Measurements from ENCODE around the gene SOAT2.
A peak's percentile ranks its signal among the peaks of the same experiment; 100 is the strongest.

Gene SOAT2, protein sequence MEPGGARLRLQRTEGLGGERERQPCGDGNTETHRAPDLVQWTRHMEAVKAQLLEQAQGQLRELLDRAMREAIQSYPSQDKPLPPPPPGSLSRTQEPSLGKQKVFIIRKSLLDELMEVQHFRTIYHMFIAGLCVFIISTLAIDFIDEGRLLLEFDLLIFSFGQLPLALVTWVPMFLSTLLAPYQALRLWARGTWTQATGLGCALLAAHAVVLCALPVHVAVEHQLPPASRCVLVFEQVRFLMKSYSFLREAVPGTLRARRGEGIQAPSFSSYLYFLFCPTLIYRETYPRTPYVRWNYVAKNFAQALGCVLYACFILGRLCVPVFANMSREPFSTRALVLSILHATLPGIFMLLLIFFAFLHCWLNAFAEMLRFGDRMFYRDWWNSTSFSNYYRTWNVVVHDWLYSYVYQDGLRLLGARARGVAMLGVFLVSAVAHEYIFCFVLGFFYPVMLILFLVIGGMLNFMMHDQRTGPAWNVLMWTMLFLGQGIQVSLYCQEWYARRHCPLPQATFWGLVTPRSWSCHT

GRCh38 chr12:53102883-53103807 lies at the start of gene SOAT2:
TSS of gene SOAT2 (plus strand) at chr12:53103486. CDS start at chr12:53103578, 92 bp downstream.
- peak; percentile 51 for DNase-seq

DNA sequence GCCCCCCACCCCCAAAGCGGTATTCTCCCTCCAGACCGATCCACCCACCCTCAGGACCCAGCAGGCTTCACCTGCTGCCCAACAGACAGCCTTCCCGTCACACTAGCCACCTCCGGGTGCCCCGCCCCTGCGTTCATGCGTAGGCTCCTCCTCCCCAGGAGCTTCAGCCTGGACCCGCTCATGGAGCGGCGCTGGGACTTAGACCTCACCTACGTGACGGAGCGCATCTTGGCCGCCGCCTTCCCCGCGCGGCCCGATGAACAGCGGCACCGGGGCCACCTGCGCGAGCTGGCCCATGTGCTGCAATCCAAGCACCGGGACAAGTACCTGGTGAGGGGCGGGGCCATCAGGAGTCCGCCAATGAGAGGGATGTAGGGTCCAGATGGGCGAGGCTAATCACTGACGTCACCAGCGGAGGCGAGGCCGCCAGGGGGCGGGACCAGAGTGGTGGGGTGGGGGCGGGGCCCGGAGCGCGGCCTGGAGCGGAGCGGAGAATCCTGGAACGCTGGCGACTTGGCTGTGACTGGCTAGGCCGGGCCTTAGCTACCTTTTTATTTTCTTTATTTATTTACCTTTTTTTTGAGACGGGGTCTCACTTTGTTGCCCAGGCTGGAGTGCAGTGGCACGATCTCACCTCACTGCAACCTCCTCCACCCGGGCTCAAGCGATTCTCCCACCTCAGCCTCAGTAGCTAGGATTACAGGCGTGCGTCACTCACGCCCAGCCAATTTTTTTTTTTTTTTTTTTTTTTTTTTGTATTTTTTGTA lies 49.0 kb upstream of the SOAT2 start:
- DNase-seq = peak; percentile 94

GRCh38 chr12:53055471-53056266 lies 47.6 kb upstream of the SOAT2 start:
- no peak for DNase-seq

GRCh38 chr12:53056296-53056695 lies 47.0 kb upstream of the SOAT2 start:
- peak; percentile 12 for DNase-seq

GRCh38 chr12:53056901-53057300 lies 46.4 kb upstream of the SOAT2 start:
- DNase-seq = no peak

DNA sequence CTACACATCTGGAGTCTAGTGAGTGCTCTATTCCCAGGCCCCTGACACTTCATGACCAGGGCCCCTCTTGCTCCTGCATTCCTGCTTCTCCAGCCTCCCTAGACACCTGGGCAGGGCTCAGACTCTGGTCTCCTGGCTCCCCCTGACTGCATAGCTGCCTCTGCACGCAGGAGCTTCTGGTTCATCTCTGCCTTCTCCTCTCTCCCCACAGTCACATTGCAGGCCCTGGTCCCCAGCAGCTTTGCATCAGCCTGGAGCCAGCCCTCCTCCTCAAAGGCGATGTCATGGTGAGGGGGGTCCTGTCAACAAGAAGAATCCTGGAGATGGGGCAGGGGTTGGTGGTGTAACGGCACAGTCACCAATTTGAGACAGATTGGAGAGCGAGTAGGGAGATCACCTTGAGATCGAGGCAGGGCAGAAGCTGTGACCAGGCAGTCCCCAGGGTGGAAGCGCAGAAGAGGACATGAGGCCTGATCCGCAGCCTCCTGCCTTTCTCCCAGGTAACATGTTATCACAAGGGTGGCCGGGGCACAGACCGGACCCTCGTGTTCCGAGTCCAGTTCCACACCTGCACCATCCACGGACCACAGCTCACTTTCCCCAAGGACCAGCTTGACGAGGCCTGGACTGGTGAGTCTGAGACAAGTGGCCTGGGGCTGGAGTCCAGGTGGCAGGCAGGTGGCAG lies 45.3 kb upstream of the SOAT2 start:
- no peak for DNase-seq

DNA sequence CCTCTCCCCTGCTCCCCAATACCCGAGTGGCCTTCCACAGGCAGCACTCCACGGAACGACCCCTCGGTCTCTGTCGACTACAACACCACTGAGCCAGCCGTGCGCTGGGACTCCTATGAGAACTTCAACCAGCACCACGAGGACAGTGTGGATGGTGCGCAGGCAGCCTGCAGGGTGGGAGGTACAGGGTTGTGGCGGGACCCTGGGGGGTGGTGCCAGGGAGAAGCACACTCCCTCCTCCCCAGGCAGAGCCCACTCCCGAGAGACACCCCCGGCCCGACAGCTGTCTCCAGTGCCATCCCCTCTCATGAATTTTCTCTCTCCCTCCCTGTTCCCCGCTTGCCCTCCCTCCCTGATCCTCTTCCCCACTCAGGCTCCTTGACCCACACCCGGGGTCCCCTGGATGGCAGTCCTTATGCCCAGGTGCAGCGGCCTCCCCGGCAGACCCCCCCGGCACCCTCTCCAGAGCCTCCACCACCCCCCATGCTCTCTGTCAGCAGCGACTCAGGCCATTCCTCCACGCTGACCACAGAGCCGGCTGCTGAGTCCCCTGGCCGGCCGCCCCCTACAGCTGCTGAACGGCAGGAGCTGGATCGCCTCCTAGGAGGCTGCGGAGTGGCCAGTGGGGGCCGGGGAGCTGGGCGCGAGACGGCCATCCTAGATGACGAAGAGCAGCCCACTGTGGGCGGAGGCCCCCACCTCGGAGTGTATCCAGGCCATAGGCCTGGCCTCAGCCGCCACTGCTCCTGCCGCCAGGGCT lies 44.4 kb upstream of the SOAT2 start:
- DNase-seq = no peak

DNA sequence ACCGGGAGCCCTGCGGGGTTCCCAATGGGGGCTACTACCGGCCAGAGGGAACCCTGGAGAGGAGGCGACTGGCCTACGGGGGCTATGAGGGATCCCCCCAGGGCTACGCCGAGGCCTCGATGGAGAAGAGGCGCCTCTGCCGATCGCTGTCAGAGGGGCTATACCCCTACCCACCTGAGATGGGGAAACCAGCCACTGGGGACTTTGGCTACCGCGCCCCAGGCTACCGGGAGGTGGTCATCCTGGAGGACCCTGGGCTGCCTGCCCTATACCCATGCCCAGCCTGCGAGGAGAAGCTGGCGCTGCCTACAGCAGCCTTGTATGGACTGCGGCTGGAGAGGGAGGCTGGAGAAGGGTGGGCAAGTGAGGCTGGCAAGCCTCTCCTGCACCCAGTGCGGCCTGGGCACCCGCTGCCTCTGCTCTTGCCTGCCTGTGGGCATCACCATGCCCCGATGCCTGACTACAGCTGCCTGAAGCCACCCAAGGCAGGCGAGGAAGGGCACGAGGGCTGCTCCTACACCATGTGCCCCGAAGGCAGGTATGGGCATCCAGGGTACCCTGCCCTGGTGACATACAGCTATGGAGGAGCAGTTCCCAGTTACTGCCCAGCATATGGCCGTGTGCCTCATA lies 43.7 kb upstream of the SOAT2 start:
- DNase-seq = no peak

GRCh38 chr12:53060064-53060720 lies 43.1 kb upstream of the SOAT2 start:
- DNase-seq = peak; percentile 15

- peak; percentile 19 for DNase-seq
These were observed 42.5 kb upstream of the SOAT2 start for GRCh38 chr12:53060721-53061276.

DNA sequence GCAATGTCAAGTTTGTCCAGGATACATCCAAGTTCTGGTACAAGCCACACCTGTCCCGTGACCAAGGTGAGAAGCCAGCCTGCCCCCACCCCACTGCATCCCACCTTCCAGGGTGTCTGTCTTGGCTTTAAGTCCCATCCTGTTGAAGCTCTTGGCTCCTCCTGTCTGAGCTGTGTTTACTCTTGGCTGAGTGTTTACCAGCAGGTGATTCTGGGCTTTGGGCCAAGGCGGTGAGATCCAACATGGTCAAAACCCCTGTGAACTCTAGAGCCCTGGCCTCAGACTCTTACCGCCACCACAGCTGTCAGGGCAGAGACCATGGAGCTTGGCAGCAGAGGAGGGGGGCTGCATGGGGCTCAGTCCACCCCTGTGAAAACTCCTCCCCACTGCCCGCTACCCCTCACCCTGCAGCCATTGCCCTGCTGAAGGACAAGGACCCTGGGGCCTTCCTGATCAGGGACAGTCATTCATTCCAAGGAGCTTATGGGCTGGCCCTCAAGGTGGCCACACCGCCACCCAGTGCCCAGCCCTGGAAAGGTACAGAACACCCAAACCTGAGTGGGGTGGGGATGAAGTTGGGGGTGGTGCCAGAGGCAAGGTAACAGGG lies 41.8 kb upstream of the SOAT2 start:
- peak; percentile 25 for DNase-seq

DNA sequence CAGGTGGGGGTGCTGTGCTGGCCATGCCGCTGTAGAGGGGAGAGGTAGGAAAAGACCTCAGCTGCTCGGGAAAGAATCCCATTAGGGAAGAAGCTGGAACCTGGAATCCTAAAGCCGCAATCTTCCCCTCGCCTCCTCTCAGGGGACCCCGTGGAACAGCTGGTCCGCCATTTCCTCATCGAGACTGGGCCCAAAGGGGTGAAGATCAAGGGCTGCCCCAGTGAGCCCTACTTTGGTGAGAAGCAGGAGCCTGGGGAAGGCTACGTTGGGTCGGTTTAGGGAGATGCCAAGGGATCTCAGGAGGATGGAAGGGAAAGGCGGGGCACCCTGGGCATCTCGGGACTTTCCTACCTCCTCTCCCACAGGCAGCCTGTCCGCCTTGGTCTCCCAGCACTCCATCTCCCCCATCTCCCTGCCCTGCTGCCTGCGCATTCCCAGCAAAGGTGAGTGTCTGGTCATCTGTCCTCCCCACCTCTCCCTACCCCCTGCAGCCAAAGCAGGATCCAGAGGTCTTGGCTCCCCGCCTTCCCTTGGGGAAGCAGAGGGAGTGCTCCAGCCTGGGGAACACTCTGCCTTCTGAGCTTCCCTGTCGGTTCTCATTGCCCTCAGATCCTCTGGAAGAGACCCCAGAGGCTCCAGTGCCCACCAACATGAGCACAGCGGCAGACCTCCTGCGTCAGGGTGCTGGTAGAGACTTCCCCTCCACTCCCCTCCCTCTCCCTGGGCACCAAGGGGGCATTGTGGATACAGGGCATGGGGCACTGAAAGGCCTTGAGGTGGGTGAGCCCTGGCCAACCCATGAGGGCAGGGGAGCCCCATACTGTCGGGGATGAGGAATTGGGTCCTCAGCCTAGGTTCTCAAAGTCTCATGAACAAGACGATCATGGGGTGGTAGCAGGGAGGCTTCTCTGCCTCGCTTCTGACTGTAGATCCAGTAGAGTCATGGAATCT lies 41.0 kb upstream of the SOAT2 start:
- DNase-seq = peak; percentile 18

DNA sequence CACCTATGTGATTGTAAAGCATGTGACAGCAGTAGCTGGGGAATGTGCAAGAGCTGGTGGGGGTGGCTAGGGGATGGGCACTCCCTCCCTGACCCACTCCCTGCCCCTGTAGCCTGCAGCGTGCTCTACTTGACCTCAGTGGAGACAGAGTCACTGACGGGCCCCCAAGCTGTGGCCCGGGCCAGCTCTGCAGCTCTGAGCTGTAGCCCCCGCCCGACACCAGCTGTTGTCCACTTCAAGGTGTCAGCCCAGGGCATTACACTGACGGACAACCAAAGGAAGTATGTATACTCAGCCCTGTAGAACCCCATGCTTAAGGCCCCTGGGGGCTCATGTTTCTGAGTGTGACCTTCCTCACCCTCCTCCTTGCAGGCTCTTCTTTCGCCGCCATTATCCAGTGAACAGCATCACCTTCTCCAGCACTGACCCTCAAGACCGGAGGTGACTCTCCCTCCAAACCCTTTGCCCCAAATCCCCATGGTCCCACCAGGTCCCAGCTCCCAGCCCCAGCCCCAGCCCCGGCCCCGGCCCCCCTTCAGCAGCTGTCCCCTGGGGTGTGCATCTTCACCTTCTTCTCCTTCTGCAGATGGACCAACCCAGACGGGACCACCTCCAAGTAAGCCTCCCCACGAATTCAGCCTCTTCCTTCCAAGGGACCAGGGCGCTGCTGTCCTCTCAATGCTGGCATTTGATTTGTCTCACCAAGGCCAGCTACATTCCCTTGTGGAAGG lies 40.1 kb upstream of the SOAT2 start:
- DNase-seq = peak; percentile 13

GRCh38 chr12:53063708-53064612 lies 39.3 kb upstream of the SOAT2 start:
- peak; percentile 15 for DNase-seq

DNA sequence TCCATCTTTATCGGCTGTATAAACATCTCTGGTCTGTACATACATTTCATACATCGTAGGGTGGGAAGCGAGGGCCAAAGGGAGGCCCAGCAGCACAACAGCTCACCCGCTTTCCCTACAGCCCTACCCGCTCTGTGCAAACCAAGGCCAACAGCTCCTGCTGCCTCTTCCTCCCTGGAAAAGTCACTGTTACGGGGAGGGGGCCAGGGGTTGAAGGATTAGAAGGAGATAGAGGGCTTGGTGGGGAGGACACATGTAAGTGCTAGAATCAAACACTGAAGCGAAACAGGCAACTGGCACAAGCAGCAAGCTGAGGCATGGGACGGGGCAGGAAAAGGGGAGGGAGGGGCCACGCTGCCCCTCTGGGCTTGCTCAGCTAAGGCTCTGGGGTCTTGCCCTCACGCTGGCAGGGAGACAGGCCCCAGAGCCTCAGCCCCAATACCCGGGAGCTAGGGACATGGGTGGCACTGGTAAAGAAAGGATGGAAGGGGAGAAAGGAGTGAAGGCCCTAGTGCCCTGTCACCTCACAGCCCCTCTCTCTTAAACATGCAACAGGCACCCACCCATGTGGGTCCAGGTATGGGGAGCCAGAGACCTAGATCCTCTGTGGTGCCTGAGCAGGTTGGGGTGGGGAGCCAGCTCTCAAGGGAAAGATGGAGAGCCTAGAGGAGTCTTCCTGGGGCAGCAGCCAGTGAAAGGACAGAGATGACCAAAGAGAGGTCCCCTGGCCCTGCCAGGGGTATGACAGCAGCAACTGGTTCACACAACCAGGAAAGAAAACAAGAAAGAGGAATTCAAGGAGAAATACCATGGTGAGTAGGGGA lies 38.5 kb upstream of the SOAT2 start:
- peak; percentile 14 for DNase-seq

Data from activated T-cell treated with anti-CD3 and anti-CD28 coated beads, Interleukin-2, amount 50 U/mL, for 1 hour (primary cell).